PC-9 (cell line): ENCODE data around the gene ARX. TPM values are rescaled to one million over a fixed set of nuclear protein-coding genes. Genes with fewer than 3 reads are reported as not detected.

Experiments used
- BruUV-seq: library from RNA; stranded (reverse); fragments of 400-500 nt; replicated peaks from 2 replicates; lab custom pipeline; 2021; lab: Mats Ljungman, UMichigan
- CTCF ChIA-PET: fragments of 300-600 bp; sonication (Branson Sonifier 250); formaldehyde crosslinking; loops from one replicate; lab custom pipeline; 2022; ENCODE audit warnings: antibody characterized with exemption; lab: Charles Lee
- POLR2A ChIA-PET: fragments of 300-600 bp; sonication (Branson Sonifier 250); formaldehyde crosslinking; loops from one replicate; lab custom pipeline; 2022; ENCODE audit warnings: antibody characterized with exemption; ENCODE audit not compliant: unreplicated experiment; lab: Charles Lee
- DNase-seq, 2 experiments: peaks; one replicate each; pipeline versions ENCODE4 v3.0.0 to v3.0.0-alpha.2; 2015 to 2022; ENCODE audit warnings: mixed read lengths in 1 of 2
- H2AFZ ChIP-seq: fragments of 200-600 bp; sonication (generic); 2 replicates; pipeline ENCODE4 v1.8.1; 2017; ENCODE audit warnings: antibody characterized with exemption
- H3F3A ChIP-seq: fragments of 200-600 bp; sonication (generic); 2 replicates; pipeline ENCODE4 v1.8.1; 2017; ENCODE audit warnings: antibody characterized with exemption, mild to moderate bottlenecking, low read depth; ENCODE audit not compliant: insufficient read depth
- H3K27ac ChIP-seq: fragments of 200-600 bp; sonication (generic); 2 replicates; pipeline ENCODE4 v1.6.1; 2016; ENCODE audit warnings: mixed run types
- H3K27me3 ChIP-seq: fragments of 200-600 bp; sonication (generic); 2 replicates; pipeline ENCODE4 v1.6.1; 2016; ENCODE audit warnings: low read depth, mixed run types; ENCODE audit not compliant: insufficient read depth
- H3K36me3 ChIP-seq: fragments of 200-600 bp; sonication (generic); 2 replicates; pipeline ENCODE4 v1.6.1; 2016; ENCODE audit warnings: low read depth, mixed run types
- H3K4me1 ChIP-seq: fragments of 200-600 bp; sonication (generic); replicated peaks from 2 replicates; pipeline ENCODE4 v1.6.1; 2016; ENCODE audit warnings: mixed run types; ENCODE audit not compliant: insufficient read depth
- H3K4me2 ChIP-seq: fragments of 200-600 bp; sonication (generic); 2 replicates; pipeline ENCODE4 v1.6.1; 2017; ENCODE audit warnings: mixed run types
- H3K4me3 ChIP-seq: fragments of 200-600 bp; sonication (generic); 2 replicates; pipeline ENCODE4 v1.6.1; 2016; ENCODE audit warnings: mixed run types
- H3K79me2 ChIP-seq: fragments of 200-600 bp; sonication (generic); 2 replicates; pipeline ENCODE4 v1.6.1; 2017; ENCODE audit warnings: low read depth, mixed run types
- H3K9me2 ChIP-seq: fragments of 200-600 bp; sonication (generic); 2 replicates; pipeline ENCODE4 v1.8.1; 2017; ENCODE audit warnings: mild to moderate bottlenecking; ENCODE audit not compliant: insufficient read depth
- H3K9me3 ChIP-seq: fragments of 200-600 bp; sonication (generic); 2 replicates; pipeline ENCODE4 v1.8.1; 2016; ENCODE audit warnings: low read depth; ENCODE audit not compliant: insufficient read depth
- H4K20me1 ChIP-seq: fragments of 200-600 bp; sonication (generic); 2 replicates; pipeline ENCODE4 v1.8.1; 2017; ENCODE audit not compliant: insufficient read depth
- CTCF ChIP-seq: fragments of 200-600 bp; sonication (generic); conservative IDR thresholded peaks from 2 replicates; pipeline ENCODE4 v1.6.1; 2017; ENCODE audit warnings: mixed run types, antibody characterized with exemption, mild to moderate bottlenecking, moderate library complexity
- EZH2 ChIP-seq: fragments of 200-600 bp; sonication (generic); IDR thresholded peaks from 2 replicates; pipeline ENCODE4 v1.8.0; 2017; ENCODE audit warnings: antibody characterized with exemption, low read depth
- intact Hi-C: fragments of 100-400 bp; cut with micrococcal nuclease; formaldehyde crosslinking; loops from one replicate; pipeline ENCODE4 v1.10.0; 2022; ENCODE audit not compliant: unreplicated experiment
- total RNA-seq: library from RNA; stranded (reverse); gene quantifications from 2 replicates; pipeline ENCODE4 v1.2.3, GENCODE V29; 2021

Gene ARX
- total RNA-seq, 1 experiment from 2014 or later: not detected

- H3K79me2 ChIP-seq: no peaks in the 10 kb centered on the region
- ChIA-PET POLR2A (no interaction called here), CTCF (interaction anchor here (0.7 kb wide), 1 partner anchor 158 kb away, joined by 3 read pairs; no protein-coding TSS in a partner anchor)
- DNase-seq: no peak
- H3K36me3 ChIP-seq: no peaks in the 10 kb centered on the region
- no peak for TF ChIP-seq EZH2
- TF ChIP-seq CTCF: no peak
- H3F3A ChIP-seq: no peaks in the 10 kb centered on the region
- BruUV-seq: no TSS peak
- intact Hi-C loops: loop anchor here (5.0 to 10.0 kb wide), 2 partner anchors 175 to 763 kb away; no protein-coding TSS in a partner anchor
- H3K4me2 ChIP-seq: no peak overlapping the region
- no peaks in the 10 kb centered on the region for H4K20me1 ChIP-seq
- no peak overlapping the region for H3K27ac ChIP-seq
- H3K9me3 ChIP-seq: no peaks in the 10 kb centered on the region
- H3K4me3 ChIP-seq: no peak overlapping the region
- H3K9me2 ChIP-seq: no peaks in the 10 kb centered on the region
- H3K4me1 ChIP-seq: no peaks in the 10 kb centered on the region
- no peak overlapping the region for H2AFZ ChIP-seq
- peaks cover 4% of the 10 kb centered on the region; the same call in 1 of the 2 replicates for H3K27me3 ChIP-seq
Observed at GRCh38 chrX:25017667-25018247, 2.0 kb upstream of the ARX start.

- Histone ChIP-seq H3K9me2 (no peaks in the 10 kb centered on the region), H2AFZ (no peak overlapping the region), H3K4me2 (no peak overlapping the region)
Observed at GRCh38 chrX:25016938-25017598, 1.3 kb upstream of the ARX start.

GRCh38 chrX:25016361-25016671, 551 bp upstream of the ARX start:
- Histone ChIP-seq H3K27me3 (no peaks in the 10 kb centered on the region; the same call in 1 of the 2 replicates), H3F3A (no peaks in the 10 kb centered on the region), H3K36me3 (no peaks in the 10 kb centered on the region), H3K9me2 (no peaks in the 10 kb centered on the region), H3K27ac (no peak overlapping the region), H4K20me1 (no peaks in the 10 kb centered on the region), H3K79me2 (no peaks in the 10 kb centered on the region), H3K4me2 (no peak overlapping the region), H3K4me3 (no peak overlapping the region), H3K4me1 (no peaks in the 10 kb centered on the region), H3K9me3 (no peaks in the 10 kb centered on the region), H2AFZ (no peak overlapping the region)
- TF ChIP-seq EZH2: no peak
- TF ChIP-seq CTCF: no peak
- CTCF ChIA-PET: interaction anchor here (0.8 kb wide), 1 partner anchor 12 kb away, joined by 9 read pairs; no protein-coding TSS in a partner anchor
- POLR2A ChIA-PET: no interaction called here
- DNase-seq: no peak
- no TSS peak for BruUV-seq
- intact Hi-C loops: loop anchor here (5.0 to 10.0 kb wide), 2 partner anchors 174 to 762 kb away; no protein-coding TSS in a partner anchor

More at GRCh38 chrX:25016938-25017598, 1.3 kb upstream of the ARX start:
- Histone ChIP-seq H3K4me1 (no peaks in the 10 kb centered on the region), H3K9me3 (no peaks in the 10 kb centered on the region), H3F3A (no peaks in the 10 kb centered on the region), H3K27me3 (peaks cover 4% of the 10 kb centered on the region; the same call in 1 of the 2 replicates), H3K4me3 (no peak overlapping the region), H3K79me2 (no peaks in the 10 kb centered on the region), H3K27ac (no peak overlapping the region), H4K20me1 (no peaks in the 10 kb centered on the region), H3K36me3 (no peaks in the 10 kb centered on the region)
- CTCF ChIA-PET: no interaction called here
- DNase-seq: no peak
- no TSS peak for BruUV-seq
- no peak for TF ChIP-seq EZH2
- no peak for TF ChIP-seq CTCF
- POLR2A ChIA-PET: no interaction called here
- intact Hi-C loops: loop anchor here (5.0 to 10.0 kb wide), 2 partner anchors 175 to 762 kb away; no protein-coding TSS in a partner anchor
